KMS-11 (cell line): ENCODE results near the gene TSPEAR.

Experiments used
- H2AFZ ChIP-seq: fragments of 200-600 bp; sonication (generic); 2 replicates; pipeline ENCODE4 v1.6.1; 2016; ENCODE audit warnings: antibody characterized with exemption, mixed run types, low read depth
- H3K27ac ChIP-seq: fragments of 200-600 bp; sonication (generic); 2 replicates; pipeline ENCODE4 v1.6.1; 2016; ENCODE audit warnings: mild to moderate bottlenecking, mixed run types
- H3K27me3 ChIP-seq: fragments of 200-600 bp; sonication (generic); 2 replicates; pipeline ENCODE4 v1.6.1; 2017; ENCODE audit warnings: mild to moderate bottlenecking, low read depth, mixed run types, moderate library complexity; ENCODE audit not compliant: insufficient read depth
- H3K36me3 ChIP-seq: fragments of 200-600 bp; sonication (generic); 2 replicates; pipeline ENCODE4 v1.6.1; 2017; ENCODE audit warnings: mild to moderate bottlenecking, mixed run types; ENCODE audit not compliant: insufficient read depth
- H3K4me1 ChIP-seq: fragments of 200-600 bp; sonication (generic); 2 replicates; pipeline ENCODE4 v1.6.1; 2016; ENCODE audit warnings: mild to moderate bottlenecking, low read depth, mixed run types; ENCODE audit not compliant: poor library complexity, severe bottlenecking
- H3K4me2 ChIP-seq: fragments of 200-600 bp; sonication (generic); 2 replicates; pipeline ENCODE4 v1.7.0; 2016; ENCODE audit warnings: mild to moderate bottlenecking, mixed run types
- H3K4me3 ChIP-seq: fragments of 200-600 bp; sonication (generic); IDR thresholded peaks from 2 replicates; pipeline ENCODE4 v1.6.1; 2017; ENCODE audit warnings: low read depth, low read length, mixed read lengths; ENCODE audit not compliant: insufficient read depth
- H3K79me2 ChIP-seq: fragments of 200-600 bp; sonication (generic); 2 replicates; pipeline ENCODE4 v1.6.1; 2016; ENCODE audit warnings: low read depth, mixed run types; ENCODE audit not compliant: insufficient read depth
- H3K9ac ChIP-seq: fragments of 200-600 bp; sonication (generic); 2 replicates; pipeline ENCODE4 v1.6.1; 2016; ENCODE audit warnings: mild to moderate bottlenecking, mixed run types
- H4K20me1 ChIP-seq: fragments of 200-600 bp; sonication (generic); 2 replicates; pipeline ENCODE4 v1.6.1; 2016; ENCODE audit warnings: mild to moderate bottlenecking, mixed run types; ENCODE audit not compliant: insufficient read depth
- CTCF ChIP-seq: fragments of 200-600 bp; sonication (generic); conservative IDR thresholded peaks from 2 replicates; pipeline ENCODE4 v1.6.1; 2017; ENCODE audit warnings: low read depth, mild to moderate bottlenecking, antibody characterized with exemption, low read length, moderate library complexity, mixed read lengths

The TSPEAR gene

DNA sequence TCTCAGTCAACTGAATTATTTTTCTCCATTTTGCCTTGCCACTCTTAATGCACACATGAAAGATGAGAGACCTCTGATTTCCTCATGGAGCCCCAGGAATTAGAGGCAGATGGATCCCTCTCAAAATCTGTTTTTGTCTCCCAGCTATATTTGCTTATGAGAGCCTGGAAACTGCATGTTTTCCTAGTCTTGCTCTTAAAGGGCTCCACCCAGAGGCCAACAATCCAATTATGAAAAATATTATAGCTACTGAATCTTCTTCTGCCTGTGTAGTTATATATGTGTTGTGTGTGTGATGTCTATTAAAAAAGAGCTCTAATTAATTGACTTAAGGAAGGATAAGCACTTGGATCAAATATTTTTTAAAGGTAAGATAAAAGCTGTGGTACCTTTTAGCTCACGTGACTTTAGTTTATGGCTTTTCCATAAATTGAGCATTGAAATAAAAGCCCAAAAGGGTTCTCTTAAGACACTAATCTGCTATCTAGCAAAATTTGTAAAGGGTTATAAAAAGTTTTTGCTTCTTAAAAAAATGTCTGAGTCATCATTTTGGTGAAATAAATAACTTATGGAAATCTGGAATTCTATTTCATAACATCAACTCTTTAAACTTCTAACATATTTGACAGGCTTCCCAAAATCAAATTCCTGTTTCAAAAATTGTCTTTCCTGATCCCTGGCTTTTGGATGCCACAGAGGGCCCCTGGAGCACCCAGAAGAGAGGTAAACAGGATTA, 31.2 kb upstream of the TSPEAR start:
- no peak for TF ChIP-seq CTCF
- Histone ChIP-seq H2AFZ (no peak overlapping the region), H3K79me2 (no peaks in the 10 kb centered on the region), H3K4me2 (no peak overlapping the region), H3K27ac (no peak overlapping the region), H3K36me3 (no peaks in the 10 kb centered on the region), H3K4me3 (no peak overlapping the region), H4K20me1 (no peaks in the 10 kb centered on the region), H3K27me3 (peaks cover 85% of the 10 kb centered on the region), H3K4me1 (no peaks in the 10 kb centered on the region), H3K9ac (no peak overlapping the region)

DNA sequence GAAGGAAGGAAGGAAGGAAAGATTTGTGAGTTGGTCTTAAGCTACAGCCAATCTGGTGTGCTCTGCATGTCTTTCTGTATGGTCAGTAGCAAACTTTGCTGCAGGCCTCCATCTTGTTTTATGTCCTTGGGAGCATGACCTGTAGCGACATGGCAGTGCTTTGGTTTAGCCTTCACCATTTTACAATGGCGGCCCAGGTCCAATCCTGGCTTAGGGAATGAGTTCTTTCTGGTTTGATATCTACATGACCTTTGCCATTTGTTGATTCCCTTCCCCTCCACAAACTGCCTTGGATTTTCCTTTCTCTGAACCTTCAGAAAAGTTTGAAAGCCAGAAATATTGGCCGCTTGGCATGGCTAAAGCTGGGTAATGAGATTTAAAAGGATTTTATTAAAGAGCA, 30.5 kb upstream of the TSPEAR start:
- Histone ChIP-seq H3K36me3 (no peaks in the 10 kb centered on the region), H4K20me1 (no peaks in the 10 kb centered on the region), H3K4me1 (no peaks in the 10 kb centered on the region), H3K9ac (no peak overlapping the region), H3K27ac (no peak overlapping the region), H3K27me3 (peaks cover 78% of the 10 kb centered on the region), H3K4me3 (no peak overlapping the region), H3K79me2 (no peaks in the 10 kb centered on the region), H3K4me2 (no peak overlapping the region), H2AFZ (no peak overlapping the region)
- TF ChIP-seq CTCF: no peak

GRCh38 chr21:44740742-44741141, 29.4 kb upstream of the TSPEAR start:
- Histone ChIP-seq H4K20me1 (no peaks in the 10 kb centered on the region), H3K4me1 (no peaks in the 10 kb centered on the region), H3K36me3 (no peaks in the 10 kb centered on the region), H3K79me2 (no peaks in the 10 kb centered on the region), H3K27ac (no peak overlapping the region), H3K9ac (no peak overlapping the region), H2AFZ (no peak overlapping the region), H3K4me2 (no peak overlapping the region), H3K4me3 (no peak overlapping the region), H3K27me3 (peaks cover 74% of the 10 kb centered on the region)
- no peak for TF ChIP-seq CTCF

- Histone ChIP-seq H3K79me2 (no peaks in the 10 kb centered on the region), H3K27ac (no peak overlapping the region), H4K20me1 (no peaks in the 10 kb centered on the region), H3K4me1 (no peaks in the 10 kb centered on the region), H3K27me3 (peaks cover 70% of the 10 kb centered on the region; the same call in 1 of the 2 replicates), H3K4me3 (no peak overlapping the region), H3K9ac (no peak overlapping the region), H2AFZ (no peak overlapping the region), H3K4me2 (no peak overlapping the region), H3K36me3 (no peaks in the 10 kb centered on the region)
- TF ChIP-seq CTCF: no peak
Observed at GRCh38 chr21:44739316-44739715, 27.9 kb upstream of the TSPEAR start.
